ENCODE data around the gene THSD7A.
"Not testable (repeated sequence)": the region's sequence is repeated elsewhere in the genome, so short reads cannot be mapped to it uniquely, and the experiment has no call there.

The THSD7A gene

GRCh38 chr7:11449316-11449715 lies 382.7 kb downstream of the THSD7A start:
- no peaks in the 10 kb centered on the region for H3K27me3 ChIP-seq (replicated peaks; ENCODE audit: insufficient read depth, low read length)

GRCh38 chr7:11448323-11448722 lies 383.7 kb downstream of the THSD7A start:
- Histone ChIP-seq H3F3A (ENCODE audit: insufficient read depth, low read length) (no peaks in the 10 kb centered on the region), H3K79me2 (ENCODE audit: low read length) (no peaks in the 10 kb centered on the region), H2AFZ (ENCODE audit: low read length) (no peak overlapping the region), H3K27me3 (replicated peaks; ENCODE audit: insufficient read depth, low read length) (no peaks in the 10 kb centered on the region), H3K9me2 (replicated peaks; ENCODE audit: insufficient read depth, low read length) (no peaks in the 10 kb centered on the region), H3K36me3 (replicated peaks; ENCODE audit: insufficient read depth, low read length) (no peaks in the 10 kb centered on the region), H3K4me1 (ENCODE audit: low read length) (no peaks in the 10 kb centered on the region), H3K27ac (ENCODE audit: low read length) (no peak overlapping the region), H3K9me3 (replicated peaks; ENCODE audit: insufficient read depth, low read length) (no peaks in the 10 kb centered on the region), H3K4me3 (ENCODE audit: low read length) (no peak overlapping the region), H3K9ac (ENCODE audit: low read length) (no peak overlapping the region), H3K4me2 (ENCODE audit: low read depth, low read length) (no peak overlapping the region), H4K20me1 (ENCODE audit: insufficient read depth, low read length) (no peaks in the 10 kb centered on the region)
- TF ChIP-seq EZH2 (optimal IDR thresholded peaks at IDR 0.05; ENCODE audit: low read depth, low read length) (no peak), EZH2phosphoT487 (IDR thresholded peaks at IDR 0.05; ENCODE audit: low read length) (no peak), CTCF (IDR thresholded peaks at IDR 0.05; ENCODE audit: low read length) (no peak)
- DNase-seq, result no peak

More at GRCh38 chr7:11449316-11449715, 382.7 kb downstream of the THSD7A start:
- no peaks in the 10 kb centered on the region for H3K4me1 ChIP-seq (ENCODE audit: low read length)
- H3K36me3 ChIP-seq (replicated peaks; ENCODE audit: insufficient read depth, low read length), result no peaks in the 10 kb centered on the region
- no peak overlapping the region for H2AFZ ChIP-seq (ENCODE audit: low read length)
- TF ChIP-seq EZH2phosphoT487 (IDR thresholded peaks at IDR 0.05; ENCODE audit: low read length), result no peak
- no peak for TF ChIP-seq CTCF (IDR thresholded peaks at IDR 0.05; ENCODE audit: low read length)
- TF ChIP-seq EZH2 (optimal IDR thresholded peaks at IDR 0.05; ENCODE audit: low read depth, low read length), result no peak
- no peak overlapping the region for H3K4me2 ChIP-seq (ENCODE audit: low read depth, low read length)
- no peak overlapping the region for H3K4me3 ChIP-seq (ENCODE audit: low read length)
- H3F3A ChIP-seq (ENCODE audit: insufficient read depth, low read length), result no peaks in the 10 kb centered on the region
- H3K27ac ChIP-seq (ENCODE audit: low read length), result no peak overlapping the region
- no peaks in the 10 kb centered on the region for H4K20me1 ChIP-seq (ENCODE audit: insufficient read depth, low read length)
- H3K79me2 ChIP-seq (ENCODE audit: low read length), result no peaks in the 10 kb centered on the region
- no peaks in the 10 kb centered on the region for H3K9me3 ChIP-seq (replicated peaks; ENCODE audit: insufficient read depth, low read length)
- H3K9me2 ChIP-seq (replicated peaks; ENCODE audit: insufficient read depth, low read length), result no peaks in the 10 kb centered on the region
- no peak overlapping the region for H3K9ac ChIP-seq (ENCODE audit: low read length)
- no peak for DNase-seq

GRCh38 chr7:11447106-11447505 lies 384.9 kb downstream of the THSD7A start:
- Histone ChIP-seq H3F3A (ENCODE audit: insufficient read depth, low read length) (no peaks in the 10 kb centered on the region), H3K79me2 (ENCODE audit: low read length) (no peaks in the 10 kb centered on the region), H3K27ac (ENCODE audit: low read length) (no peak overlapping the region), H3K4me1 (ENCODE audit: low read length) (no peaks in the 10 kb centered on the region), H2AFZ (ENCODE audit: low read length) (no peak overlapping the region), H3K27me3 (replicated peaks; ENCODE audit: insufficient read depth, low read length) (no peaks in the 10 kb centered on the region), H3K9ac (ENCODE audit: low read length) (no peak overlapping the region), H3K36me3 (replicated peaks; ENCODE audit: insufficient read depth, low read length) (no peaks in the 10 kb centered on the region), H3K9me2 (replicated peaks; ENCODE audit: insufficient read depth, low read length) (no peaks in the 10 kb centered on the region), H4K20me1 (ENCODE audit: insufficient read depth, low read length) (no peaks in the 10 kb centered on the region), H3K4me3 (ENCODE audit: low read length) (no peak overlapping the region), H3K4me2 (ENCODE audit: low read depth, low read length) (no peak overlapping the region), H3K9me3 (replicated peaks; ENCODE audit: insufficient read depth, low read length) (no peaks in the 10 kb centered on the region)
- no peak for TF ChIP-seq CTCF (IDR thresholded peaks at IDR 0.05; ENCODE audit: low read length)
- TF ChIP-seq EZH2phosphoT487 (IDR thresholded peaks at IDR 0.05; ENCODE audit: low read length), result no peak
- TF ChIP-seq EZH2 (optimal IDR thresholded peaks at IDR 0.05; ENCODE audit: low read depth, low read length), result no peak
- DNase-seq, result no peak

- H3K9ac ChIP-seq (ENCODE audit: low read length); H3K9me3 ChIP-seq (replicated peaks; ENCODE audit: insufficient read depth, low read length); H3K79me2 ChIP-seq (ENCODE audit: low read length); H3K36me3 ChIP-seq (replicated peaks; ENCODE audit: insufficient read depth, low read length); H3K4me2 ChIP-seq (ENCODE audit: low read depth, low read length); H3K4me1 ChIP-seq (ENCODE audit: low read length); H3K9me2 ChIP-seq (replicated peaks; ENCODE audit: insufficient read depth, low read length); H3F3A ChIP-seq (ENCODE audit: insufficient read depth, low read length); H3K27ac ChIP-seq (ENCODE audit: low read length); H3K4me3 ChIP-seq (ENCODE audit: low read length); H2AFZ ChIP-seq (ENCODE audit: low read length); H3K27me3 ChIP-seq (replicated peaks; ENCODE audit: insufficient read depth, low read length); H4K20me1 ChIP-seq (ENCODE audit: insufficient read depth, low read length); DNase-seq: not testable (repeated sequence)
These were observed 388.1 kb downstream of the THSD7A start for GRCh38 chr7:11443934-11444333.
